AG09319 (cell line): ENCODE results near the gene KIF1C.

Experiments
- DNase-seq: peaks from one replicate; pipeline ENCODE4 v3.0.0-alpha.2; 2010; ENCODE audit warnings: low read depth; ENCODE audit errors: extremely low read depth
- CTCF ChIP-seq: IDR thresholded peaks from 2 replicates; pipeline ENCODE4 v1.5.1; 2011; ENCODE audit warnings: low read depth, mild to moderate bottlenecking, inconsistent platforms, low read length, moderate library complexity

KIF1C gene

GRCh38 chr17:4970273-4970672, 27.5 kb upstream of the KIF1C start:
- TF ChIP-seq CTCF: no peak
- no peak for DNase-seq

- DNase-seq: no peak
Measured at GRCh38 chr17:4971826-4972225, 25.9 kb upstream of the KIF1C start.

GRCh38 chr17:4972322-4972721, 25.4 kb upstream of the KIF1C start:
- no peak for DNase-seq
- no peak for TF ChIP-seq CTCF

More at GRCh38 chr17:4971826-4972225, 25.9 kb upstream of the KIF1C start:
- no peak for TF ChIP-seq CTCF

- no peak for TF ChIP-seq CTCF
- no peak for DNase-seq
Measured at GRCh38 chr17:4972752-4973151, 25.0 kb upstream of the KIF1C start.

- DNase-seq: no peak
- no peak for TF ChIP-seq CTCF
Measured at GRCh38 chr17:4973256-4974114, 24.3 kb upstream of the KIF1C start.

GRCh38 chr17:4974115-4974670, 23.6 kb upstream of the KIF1C start:
- TF ChIP-seq CTCF: no peak
- DNase-seq: no peak

- TF ChIP-seq CTCF: no peak
- DNase-seq: no peak
Measured at GRCh38 chr17:4978726-4979125, 19.0 kb upstream of the KIF1C start.
